NCI-H128 (cell line): ENCODE results near the gene PHAX.
"Not testable (repeated sequence)": the region's sequence is repeated elsewhere in the genome, so short reads cannot be mapped to it uniquely, and the experiment has no call there.

Source experiments
- DNase-seq: peaks from one replicate; lab custom pipeline; 2025; ENCODE audit not compliant: unreplicated experiment; lab: John Stamatoyannopoulos, UW

Gene PHAX

GRCh38 chr5:126656401-126657007, 55.8 kb downstream of the PHAX start:
- peak; percentile 2 for DNase-seq

- DNase-seq = no peak
These were observed 57.8 kb downstream of the PHAX start for GRCh38 chr5:126658561-126658960.

- no peak for DNase-seq
These were observed 59.2 kb downstream of the PHAX start for GRCh38 chr5:126659805-126660482.

- no peak for DNase-seq
These were observed 63.8 kb downstream of the PHAX start for GRCh38 chr5:126664586-126664985.

- not testable (repeated sequence) for DNase-seq
These were observed 69.4 kb downstream of the PHAX start for GRCh38 chr5:126670109-126670508.

GRCh38 chr5:126671681-126672080, 70.9 kb downstream of the PHAX start:
- not testable (repeated sequence) for DNase-seq

GRCh38 chr5:126673477-126673876, 72.7 kb downstream of the PHAX start:
- no peak for DNase-seq

- DNase-seq = no peak
These were observed 73.4 kb downstream of the PHAX start for GRCh38 chr5:126674145-126674544.

GRCh38 chr5:126675338-126675737, 74.6 kb downstream of the PHAX start:
- no peak for DNase-seq

- DNase-seq = no peak
These were observed 75.5 kb downstream of the PHAX start for GRCh38 chr5:126676195-126676624.
